Activated CD8-positive, alpha-beta memory T cell treated with anti-CD3 and anti-CD28 coated beads, Interleukin-2, amount 10 ng/mL, durations not matched to agents 7 days and 5 days (primary cell): ENCODE results near the gene PTPRN2. TPM values are rescaled to one million over a fixed set of nuclear protein-coding genes. Genes with fewer than 3 reads are reported as not detected.
"Not testable (repeated sequence)": the region's sequence is repeated elsewhere in the genome, so short reads cannot be mapped to it uniquely, and the experiment has no call there.

Experiments
- ATAC-seq: fragments of 150-1000 bp; cut with Tn5 transposase; one replicate; pipeline ENCODE4 v1.10.0; 2021; ENCODE audit warnings: moderate library complexity
- CTCF ChIA-PET: fragments of 350-600 bp; sonication (Branson Sonifier 250); formaldehyde crosslinking; loops from one replicate; lab custom pipeline; 2021; ENCODE audit warnings: antibody characterized with exemption; lab: Charles Lee
- DNase-seq: peaks from one replicate; pipeline ENCODE4 v3.0.0-alpha.2; 2020
- H3K27ac Mint-ChIP-seq: one replicate; pipeline ENCODE4 v1.8.0; 2021; ENCODE audit warnings: mild to moderate bottlenecking, mixed read lengths
- H3K27me3 Mint-ChIP-seq: one replicate; pipeline ENCODE4 v1.8.0; 2021; ENCODE audit warnings: mixed read lengths
- H3K36me3 Mint-ChIP-seq: one replicate; pipeline ENCODE4 v1.8.0; 2021; ENCODE audit warnings: mild to moderate bottlenecking, mixed read lengths
- H3K4me1 Mint-ChIP-seq: one replicate; pipeline ENCODE4 v1.8.0; 2021; ENCODE audit warnings: mixed read lengths
- H3K4me3 Mint-ChIP-seq: one replicate; pipeline ENCODE4 v1.8.0; 2021; ENCODE audit warnings: mild to moderate bottlenecking, moderate library complexity, mixed read lengths
- H3K9me3 Mint-ChIP-seq: one replicate; pipeline ENCODE4 v1.8.0; 2022; ENCODE audit warnings: low read depth, mixed read lengths
- total RNA-seq, 2 experiments: library from RNA; stranded (reverse); gene quantifications; one replicate each; pipeline ENCODE4 v1.2.3, GENCODE V29; 2021

Gene PTPRN2
- total RNA-seq, 2 experiments from 2014 or later = 3.2 to 5.7 TPM

DNA sequence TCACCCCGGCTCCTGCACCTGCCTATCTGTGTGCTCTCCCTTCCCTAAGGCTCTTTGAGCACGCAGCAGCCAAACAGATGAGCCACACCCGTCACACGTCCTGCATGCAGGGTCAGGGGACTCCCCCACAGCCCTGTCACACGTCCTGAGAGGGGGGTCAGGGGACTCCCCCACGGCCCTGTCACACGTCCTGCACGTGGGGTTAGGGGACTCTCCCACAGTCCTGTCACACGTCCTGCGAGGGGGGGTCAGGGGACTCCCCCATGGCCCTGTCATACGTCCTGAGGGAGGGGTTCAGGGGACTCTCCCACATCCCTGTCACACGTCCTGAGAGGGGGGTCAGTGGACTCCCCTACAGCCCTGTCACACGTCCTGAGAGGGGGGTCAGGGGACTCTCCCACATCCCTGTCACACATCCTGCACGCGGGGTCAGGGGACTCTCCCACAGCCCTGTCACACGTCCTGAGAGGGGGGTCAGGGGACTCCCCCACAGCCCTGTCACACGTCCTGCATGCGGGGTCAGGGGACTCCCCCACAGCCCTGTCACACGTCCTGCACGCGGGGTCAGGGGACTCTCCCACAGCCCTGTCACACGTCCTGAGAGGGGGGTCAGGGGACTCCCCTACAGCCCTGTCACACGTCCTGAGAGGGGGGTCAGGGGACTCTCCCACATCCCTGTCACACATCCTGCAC, 211.3 kb downstream of the PTPRN2 start:
- ATAC-seq, H3K27ac Mint-ChIP-seq, H3K36me3 Mint-ChIP-seq, H3K9me3 Mint-ChIP-seq, CTCF ChIA-PET, H3K27me3 Mint-ChIP-seq, H3K4me1 Mint-ChIP-seq, DNase-seq, H3K4me3 Mint-ChIP-seq: not testable (repeated sequence)

DNA sequence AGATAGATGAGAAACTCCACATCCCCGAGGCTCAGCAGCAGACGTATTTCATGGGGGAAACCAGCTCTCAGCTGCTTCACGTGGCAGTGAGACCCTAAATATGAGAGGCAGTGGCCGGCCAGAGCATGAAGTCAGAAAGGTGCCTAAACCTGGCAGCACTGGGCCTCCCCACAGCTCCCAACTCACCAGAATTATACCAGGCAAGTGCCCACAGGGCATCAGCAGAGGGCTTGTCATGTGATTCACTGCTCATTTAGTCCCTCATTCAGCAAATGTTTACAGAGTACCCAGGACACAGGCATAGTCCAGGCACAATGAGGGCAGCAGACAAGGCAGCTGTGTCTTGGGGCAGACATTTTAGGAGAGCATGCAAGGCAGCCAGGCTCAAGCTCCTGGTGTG, 212.6 kb downstream of the PTPRN2 start:
- ATAC-seq (no peak), DNase-seq (no peak)
- Mint-ChIP-seq H3K9me3 (peaks cover 2% of the 10 kb centered on the region), H3K27me3 (no peaks in the 10 kb centered on the region), H3K4me3 (no peak overlapping the region), H3K27ac (no peak overlapping the region), H3K4me1 (no peaks in the 10 kb centered on the region), H3K36me3 (no peaks in the 10 kb centered on the region)
- CTCF ChIA-PET = no interaction called here

DNA sequence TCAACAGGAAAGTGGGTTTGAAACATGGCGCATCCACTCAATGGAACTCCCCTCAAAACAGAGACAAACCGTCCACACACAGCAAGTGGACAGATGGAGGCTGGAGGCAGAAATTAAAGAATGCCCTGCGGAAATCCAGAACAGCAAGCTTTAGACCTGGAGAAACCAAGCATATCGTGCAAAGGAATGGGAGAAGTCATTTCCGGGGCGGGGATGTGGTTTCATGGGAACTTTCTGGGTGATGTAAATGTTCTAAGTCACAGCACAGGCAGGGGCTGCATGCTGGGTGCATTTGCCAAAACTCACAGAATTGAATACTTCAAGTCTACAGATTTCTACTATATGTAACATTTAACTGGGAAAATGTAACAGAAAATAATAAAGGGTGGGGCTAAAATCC, 213.0 kb downstream of the PTPRN2 start:
- H3K36me3 Mint-ChIP-seq = no peaks in the 10 kb centered on the region
- H3K27ac Mint-ChIP-seq = no peak overlapping the region
- H3K4me1 Mint-ChIP-seq = no peaks in the 10 kb centered on the region
- CTCF ChIA-PET = no interaction called here
- no peak for ATAC-seq
- no peak for DNase-seq
- H3K9me3 Mint-ChIP-seq = peaks cover 2% of the 10 kb centered on the region
- H3K27me3 Mint-ChIP-seq = no peaks in the 10 kb centered on the region
- H3K4me3 Mint-ChIP-seq = no peak overlapping the region

DNA sequence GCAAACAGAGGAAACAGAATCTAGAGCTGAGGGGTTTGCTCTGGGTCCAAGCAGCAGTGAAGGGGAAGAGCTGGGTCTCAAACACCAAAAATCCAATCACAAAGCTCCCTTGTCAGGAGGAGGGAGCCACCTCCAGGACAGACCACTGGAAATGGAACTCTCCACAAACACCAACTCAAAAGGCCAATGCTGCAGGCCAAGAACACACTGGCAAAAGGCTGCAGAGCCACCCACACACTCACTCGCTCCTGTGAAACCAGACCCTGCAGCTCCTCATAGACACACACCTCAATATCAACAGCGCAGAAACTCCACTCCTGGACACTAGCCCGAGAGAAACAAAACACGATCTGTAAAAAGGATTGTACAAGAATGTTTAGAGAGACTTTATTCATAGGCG, 213.5 kb downstream of the PTPRN2 start:
- ATAC-seq (no peak), DNase-seq (no peak)
- Mint-ChIP-seq H3K4me3 (no peak overlapping the region), H3K4me1 (no peaks in the 10 kb centered on the region), H3K9me3 (peaks cover 2% of the 10 kb centered on the region), H3K27ac (no peak overlapping the region), H3K36me3 (no peaks in the 10 kb centered on the region), H3K27me3 (no peaks in the 10 kb centered on the region)
- CTCF ChIA-PET = no interaction called here

DNA sequence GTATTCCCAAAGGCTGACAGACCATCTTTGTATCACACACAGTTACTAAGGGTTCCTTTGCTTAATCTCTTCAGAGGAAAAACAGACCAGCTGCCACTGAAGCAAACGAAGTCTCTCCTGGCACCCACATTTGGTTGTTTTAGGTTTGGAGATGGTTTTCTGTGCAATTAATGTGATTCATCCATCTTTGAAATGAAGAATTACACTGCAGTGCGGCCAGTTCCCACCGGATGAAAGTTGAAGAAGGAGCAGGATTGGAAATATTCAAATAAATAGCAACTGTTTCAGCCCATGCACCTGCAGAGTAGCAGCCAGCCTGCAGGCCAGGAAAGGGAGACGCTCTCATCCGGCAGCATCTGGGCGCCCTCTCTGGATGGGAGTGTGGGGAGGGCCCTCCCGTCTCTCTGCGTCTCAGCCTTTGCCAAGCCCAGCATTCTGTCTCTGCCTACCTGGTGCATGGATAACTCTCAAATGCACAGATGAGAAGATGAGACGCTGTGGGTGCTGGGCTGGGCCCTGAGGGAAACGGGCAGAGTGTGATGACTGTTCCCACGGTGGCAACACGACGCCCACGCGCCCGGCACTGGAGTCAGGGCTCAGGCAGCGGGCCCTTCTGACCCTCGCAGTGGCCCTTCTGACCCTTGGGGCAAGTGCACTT, 214.0 kb downstream of the PTPRN2 start:
- ATAC-seq = no peak
- H3K4me3 Mint-ChIP-seq = no peak overlapping the region
- no peaks in the 10 kb centered on the region for H3K4me1 Mint-ChIP-seq
- H3K36me3 Mint-ChIP-seq = no peaks in the 10 kb centered on the region
- CTCF ChIA-PET = no interaction called here
- DNase-seq = no peak
- no peak overlapping the region for H3K27ac Mint-ChIP-seq
- peaks cover 2% of the 10 kb centered on the region for H3K9me3 Mint-ChIP-seq
- no peaks in the 10 kb centered on the region for H3K27me3 Mint-ChIP-seq

DNA sequence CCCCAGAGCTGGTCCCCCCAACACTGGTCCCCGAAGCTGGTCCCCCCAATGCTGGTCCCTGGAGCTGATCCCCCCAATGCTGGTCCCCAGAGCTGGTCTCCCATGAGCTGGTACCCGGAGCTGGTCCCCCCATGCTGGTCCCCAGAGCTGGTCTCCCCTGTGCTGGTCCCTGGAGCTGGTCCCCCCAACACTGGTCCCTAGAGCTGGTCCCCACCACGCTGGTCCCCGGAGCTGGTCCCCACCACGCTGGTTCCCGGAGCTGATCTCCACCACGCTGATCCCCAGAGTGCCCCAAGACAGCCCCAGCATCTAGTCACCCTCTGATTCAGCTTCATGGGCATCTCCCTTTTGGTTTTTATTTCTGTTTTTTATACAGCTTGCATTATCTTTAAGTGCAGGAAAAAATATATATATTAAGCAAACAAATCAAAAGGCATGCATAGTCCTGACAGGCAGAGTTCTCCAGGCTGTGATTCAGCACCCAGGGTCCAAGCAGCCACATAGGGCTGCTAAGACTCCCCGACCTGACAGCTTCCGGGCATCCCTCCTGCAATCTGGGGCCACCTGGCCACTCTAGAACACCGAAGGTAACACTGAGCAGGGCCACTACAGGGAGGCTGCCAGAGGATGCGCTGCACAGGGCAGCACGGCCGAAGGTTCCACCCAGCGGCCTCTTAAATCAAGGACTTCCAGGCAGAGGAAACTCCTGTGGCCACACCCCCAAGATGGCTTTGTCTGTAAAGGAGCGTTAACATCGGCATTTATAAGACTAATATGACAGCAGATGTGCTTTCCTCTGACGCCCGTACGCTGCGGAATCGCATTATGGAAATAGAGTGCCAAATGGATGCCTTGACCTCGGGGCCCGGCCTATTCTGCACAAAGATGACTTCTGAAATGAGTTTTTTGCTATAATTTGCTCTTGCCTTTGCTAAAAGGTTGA, 215.0 kb downstream of the PTPRN2 start:
- CTCF ChIA-PET = no interaction called here
- DNase-seq = no peak
- H3K9me3 Mint-ChIP-seq = peaks cover under 1% of the 10 kb centered on the region
- H3K4me3 Mint-ChIP-seq = no peak overlapping the region
- no peak for ATAC-seq
- no peaks in the 10 kb centered on the region for H3K36me3 Mint-ChIP-seq
- H3K4me1 Mint-ChIP-seq = no peaks in the 10 kb centered on the region
- no peak overlapping the region for H3K27ac Mint-ChIP-seq
- no peaks in the 10 kb centered on the region for H3K27me3 Mint-ChIP-seq

DNA sequence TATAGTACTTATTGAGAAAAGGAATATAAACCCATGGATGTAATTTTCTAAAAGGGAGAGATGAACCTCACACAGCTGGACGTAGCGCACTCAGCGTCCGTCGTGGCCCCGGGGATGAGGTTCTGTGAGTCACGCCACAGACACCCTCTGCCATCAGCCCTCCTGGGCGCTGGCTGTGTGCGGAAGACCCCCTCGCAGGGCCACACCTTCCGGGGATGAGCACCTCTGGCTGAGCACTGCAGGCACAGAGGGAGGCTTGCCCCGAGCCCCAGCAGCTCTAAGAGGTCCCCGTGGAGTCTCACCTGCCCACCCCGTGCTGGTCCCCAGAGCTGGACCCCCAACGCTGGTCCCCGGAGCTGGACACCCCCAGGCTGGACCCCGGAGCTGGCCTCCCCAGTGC, 215.8 kb downstream of the PTPRN2 start:
- Mint-ChIP-seq H3K27me3 (no peaks in the 10 kb centered on the region), H3K36me3 (no peaks in the 10 kb centered on the region), H3K4me1 (no peaks in the 10 kb centered on the region), H3K27ac (no peak overlapping the region), H3K9me3 (no peaks in the 10 kb centered on the region), H3K4me3 (no peak overlapping the region)
- ATAC-seq (no peak), DNase-seq (no peak)
- CTCF ChIA-PET = no interaction called here

DNA sequence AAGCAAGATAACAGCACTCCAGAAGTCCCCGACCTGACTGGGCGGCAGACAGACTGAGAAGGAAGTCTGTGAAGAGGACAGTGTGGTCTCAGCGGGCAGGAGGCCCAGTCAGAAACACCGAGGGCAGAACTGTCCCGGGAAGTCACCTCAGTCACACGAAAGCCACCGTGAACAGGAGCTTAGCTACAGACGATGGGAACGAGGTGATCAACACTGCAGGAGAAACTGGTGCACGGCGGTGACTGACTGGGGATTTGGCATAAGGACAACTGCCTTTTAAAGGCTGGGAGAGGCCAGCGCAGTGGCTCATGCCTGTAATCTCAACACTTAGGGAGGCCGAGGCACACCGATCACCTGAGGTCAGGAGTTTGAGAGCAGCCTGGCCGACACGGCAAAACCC, 217.8 kb downstream of the PTPRN2 start:
- peaks cover 2% of the 10 kb centered on the region for H3K9me3 Mint-ChIP-seq
- no peaks in the 10 kb centered on the region for H3K27me3 Mint-ChIP-seq
- H3K4me3 Mint-ChIP-seq = no peak overlapping the region
- no peak for ATAC-seq
- H3K27ac Mint-ChIP-seq = no peak overlapping the region
- H3K4me1 Mint-ChIP-seq = no peaks in the 10 kb centered on the region
- CTCF ChIA-PET = no interaction called here
- no peaks in the 10 kb centered on the region for H3K36me3 Mint-ChIP-seq
- DNase-seq = no peak

DNA sequence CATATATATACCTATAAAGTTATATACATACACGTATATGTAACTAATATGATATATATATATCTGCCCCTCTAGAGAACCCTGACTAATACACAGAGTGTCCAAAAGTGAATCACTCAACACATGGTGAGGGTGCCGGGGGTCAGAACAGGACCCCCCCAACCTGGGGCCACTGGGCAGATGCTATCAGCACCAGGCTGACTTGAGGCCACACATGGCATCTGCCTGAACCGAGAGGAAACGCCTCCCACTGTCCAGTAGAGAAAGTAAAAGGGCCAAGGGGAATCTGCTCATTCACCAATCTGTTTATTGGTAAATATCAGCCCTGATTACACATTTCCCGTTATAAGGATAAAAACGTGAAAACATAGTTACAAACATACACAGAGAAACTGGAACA, 218.3 kb downstream of the PTPRN2 start:
- no peak for DNase-seq
- Mint-ChIP-seq H3K4me3 (no peak overlapping the region), H3K4me1 (no peaks in the 10 kb centered on the region), H3K27me3 (no peaks in the 10 kb centered on the region), H3K36me3 (no peaks in the 10 kb centered on the region), H3K9me3 (peaks cover 2% of the 10 kb centered on the region), H3K27ac (no peak overlapping the region)
- CTCF ChIA-PET = no interaction called here
- ATAC-seq = no peak

DNA sequence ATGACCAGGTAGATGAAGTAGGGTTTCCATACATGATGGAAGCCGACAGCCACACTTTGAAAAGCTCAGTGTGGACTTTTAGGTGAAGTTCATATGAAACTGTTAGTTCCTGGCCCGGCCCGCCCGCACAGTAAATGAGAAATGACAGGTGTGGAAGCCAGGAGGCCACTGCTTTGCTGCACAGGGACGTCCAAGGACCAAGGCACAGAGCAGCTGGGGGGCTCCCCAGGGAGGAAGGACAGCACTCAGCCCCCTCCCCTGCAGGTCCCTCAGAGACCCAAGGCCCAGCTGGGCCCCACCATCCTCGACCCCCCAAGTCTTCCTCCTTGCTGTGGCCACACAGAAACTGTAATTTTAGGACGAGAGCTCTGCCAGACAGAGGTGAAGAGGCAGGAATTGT, 219.2 kb downstream of the PTPRN2 start:
- Mint-ChIP-seq H3K27ac (no peak overlapping the region), H3K36me3 (no peaks in the 10 kb centered on the region), H3K9me3 (peaks cover 2% of the 10 kb centered on the region), H3K4me1 (no peaks in the 10 kb centered on the region), H3K27me3 (no peaks in the 10 kb centered on the region), H3K4me3 (no peak overlapping the region)
- no peak for DNase-seq
- CTCF ChIA-PET = no interaction called here
- ATAC-seq = no peak

DNA sequence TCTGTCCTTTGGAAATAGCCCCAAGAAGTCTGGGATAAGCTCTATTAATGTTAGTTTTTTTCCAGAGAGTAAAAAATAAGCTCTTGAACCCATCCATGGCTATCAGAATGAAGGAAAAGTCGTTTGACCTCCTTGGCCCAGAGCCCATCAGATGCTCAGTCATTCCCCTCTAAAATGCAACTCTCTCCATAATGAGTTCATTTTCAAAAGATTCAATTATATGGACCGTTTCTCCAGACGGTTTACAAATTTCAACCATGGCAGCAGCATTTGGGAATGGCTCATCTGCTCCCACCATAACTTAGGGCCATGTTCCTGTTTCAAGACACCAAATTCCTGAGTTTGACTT, 220.0 kb downstream of the PTPRN2 start:
- no peak for ATAC-seq
- Mint-ChIP-seq H3K27me3 (no peaks in the 10 kb centered on the region), H3K4me3 (no peak overlapping the region), H3K27ac (no peak overlapping the region), H3K9me3 (peaks cover 2% of the 10 kb centered on the region), H3K4me1 (no peaks in the 10 kb centered on the region), H3K36me3 (no peaks in the 10 kb centered on the region)
- DNase-seq = no peak
- CTCF ChIA-PET = no interaction called here

DNA sequence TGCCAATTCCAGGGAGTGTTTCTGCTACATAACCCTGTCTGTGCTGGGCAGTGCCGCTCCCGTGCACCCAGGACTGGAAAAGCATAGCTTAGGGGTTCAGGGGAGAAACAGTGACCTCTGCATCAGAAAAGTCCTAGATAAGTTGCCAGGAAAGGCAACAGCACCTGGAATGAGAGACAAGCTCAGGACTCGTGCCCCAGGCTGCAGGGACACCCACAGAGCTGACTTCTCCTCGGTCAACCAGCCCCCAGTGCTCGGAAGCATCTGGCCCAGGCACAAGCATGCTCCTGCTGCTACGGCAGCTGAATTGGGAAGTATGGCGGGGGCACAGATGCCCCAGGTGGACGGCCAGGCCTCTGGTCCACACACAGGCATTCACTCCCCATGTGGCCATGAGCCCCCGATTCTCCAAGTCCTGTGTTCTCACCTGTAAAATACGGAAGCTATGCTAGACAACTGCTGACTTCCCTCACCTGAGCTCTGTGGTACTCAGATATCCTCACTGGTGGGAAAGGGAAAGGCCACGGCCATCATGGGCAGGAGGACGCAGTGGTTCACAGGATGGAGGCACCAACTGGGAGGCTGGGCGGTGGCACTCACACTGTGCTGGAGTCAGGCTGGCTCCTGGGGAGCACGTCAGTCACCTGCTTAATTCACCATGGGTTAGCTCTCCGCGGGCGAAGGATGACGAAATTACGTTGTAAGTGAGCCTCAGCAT, 220.5 kb downstream of the PTPRN2 start:
- DNase-seq (no peak), ATAC-seq (no peak)
- Mint-ChIP-seq H3K27ac (no peak overlapping the region), H3K9me3 (peaks cover 2% of the 10 kb centered on the region), H3K36me3 (no peaks in the 10 kb centered on the region), H3K4me3 (no peak overlapping the region), H3K27me3 (no peaks in the 10 kb centered on the region), H3K4me1 (no peaks in the 10 kb centered on the region)
- CTCF ChIA-PET = no interaction called here

DNA sequence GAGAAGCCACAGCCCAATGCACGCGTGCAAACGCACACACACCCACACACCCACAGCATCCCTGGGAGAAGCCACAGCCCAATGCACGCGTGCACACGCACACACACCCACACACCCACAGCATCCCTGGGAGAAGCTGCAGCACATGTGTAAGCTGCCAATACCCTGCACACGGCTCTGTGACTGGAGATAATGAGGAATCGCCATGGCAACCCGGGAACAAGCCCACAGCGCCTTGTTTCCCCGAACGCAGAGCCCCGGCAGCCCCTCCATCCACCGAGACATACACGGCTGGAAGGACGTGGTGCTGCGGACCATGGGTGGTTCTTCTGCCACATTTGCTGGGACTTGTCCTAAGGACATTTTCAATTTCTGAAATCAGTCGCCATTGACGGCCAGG, 221.3 kb downstream of the PTPRN2 start:
- Mint-ChIP-seq H3K27ac (no peak overlapping the region), H3K36me3 (no peaks in the 10 kb centered on the region), H3K9me3 (peaks cover 2% of the 10 kb centered on the region), H3K4me3 (no peak overlapping the region), H3K27me3 (no peaks in the 10 kb centered on the region), H3K4me1 (no peaks in the 10 kb centered on the region)
- no peak for DNase-seq
- ATAC-seq = no peak
- CTCF ChIA-PET = no interaction called here
